ENCODE data around the gene CCDC88C.

GRCh38 chr14:91271639-91272038 lies 146.0 kb downstream of the CCDC88C start:
- no peak; a peak in 1 of 4 replicates for TF ChIP-seq CTCF (conservative IDR thresholded peaks at IDR 0.05; ENCODE audit: low read depth in 2 of 2)
- TF ChIP-seq JUNB (IDR thresholded peaks at IDR 0.05; ENCODE audit: unreplicated experiment) = no peak
- TF ChIP-seq CREB1 (CRISPR knock-in tag; IDR thresholded peaks at IDR 0.05; ENCODE audit: low read depth) = no peak
- no peak for TF ChIP-seq POLR2AphosphoS5 (IDR thresholded peaks at IDR 0.05; ENCODE audit: low read depth)
- TF ChIP-seq EZH2phosphoT487 (IDR thresholded peaks at IDR 0.05; ENCODE audit: unreplicated experiment) = no peak
- no peak for TF ChIP-seq EZH2 (IDR thresholded peaks at IDR 0.05; ENCODE audit: low read depth, unreplicated experiment)
- TF ChIP-seq ZNF331 (CRISPR knock-in tag; IDR thresholded peaks at IDR 0.05; ENCODE audit: low read depth) = no peak
- no peak for TF ChIP-seq ZNF114 (CRISPR knock-in tag; IDR thresholded peaks at IDR 0.05)
- no peak for TF ChIP-seq REST (IDR thresholded peaks at IDR 0.05; ENCODE audit: unreplicated experiment)
- no peak for TF ChIP-seq ETS1 (IDR thresholded peaks at IDR 0.05)
- TF ChIP-seq NANOG (IDR thresholded peaks at IDR 0.05; ENCODE audit: borderline replicate concordance) = no peak
